ENCODE data around the gene PARN.
"Not testable (repeated sequence)": the region's sequence is repeated elsewhere in the genome, so short reads cannot be mapped to it uniquely, and the experiment has no call there.

Gene PARN

DNA sequence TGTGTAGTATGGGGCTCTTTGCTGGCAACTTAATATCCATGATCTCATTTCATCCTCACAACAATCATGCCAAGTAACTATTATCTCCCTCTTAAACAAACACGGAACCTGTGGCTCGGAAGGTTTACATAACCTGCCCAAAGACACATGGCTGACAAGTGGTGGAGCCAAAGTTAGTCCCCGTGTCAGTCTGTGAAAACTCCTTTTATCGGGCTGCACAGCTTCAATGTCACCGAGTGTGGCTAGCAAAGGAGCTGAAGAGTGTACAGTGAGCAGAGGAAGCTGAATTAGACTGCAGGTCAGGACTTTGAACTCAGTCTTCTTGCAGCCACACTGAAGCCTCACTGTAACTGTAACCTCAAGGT lies 80.3 kb downstream of the PARN start:
- no peaks in the 10 kb centered on the region for H3K27me3 ChIP-seq (replicated peaks; ENCODE audit: insufficient read depth, low read length)
- H3K27ac ChIP-seq (ENCODE audit: low read length), result no peak overlapping the region
- no peak overlapping the region for H3K9ac ChIP-seq (ENCODE audit: low read length)
- H3K4me1 ChIP-seq (ENCODE audit: low read length), result no peaks in the 10 kb centered on the region
- H3K4me3 ChIP-seq (ENCODE audit: low read length), result no peak overlapping the region
- TF ChIP-seq EZH2 (optimal IDR thresholded peaks at IDR 0.05; ENCODE audit: low read depth, low read length) (no peak), EZH2phosphoT487 (IDR thresholded peaks at IDR 0.05; ENCODE audit: low read length) (no peak)
- TF ChIP-seq, protein P1, sequence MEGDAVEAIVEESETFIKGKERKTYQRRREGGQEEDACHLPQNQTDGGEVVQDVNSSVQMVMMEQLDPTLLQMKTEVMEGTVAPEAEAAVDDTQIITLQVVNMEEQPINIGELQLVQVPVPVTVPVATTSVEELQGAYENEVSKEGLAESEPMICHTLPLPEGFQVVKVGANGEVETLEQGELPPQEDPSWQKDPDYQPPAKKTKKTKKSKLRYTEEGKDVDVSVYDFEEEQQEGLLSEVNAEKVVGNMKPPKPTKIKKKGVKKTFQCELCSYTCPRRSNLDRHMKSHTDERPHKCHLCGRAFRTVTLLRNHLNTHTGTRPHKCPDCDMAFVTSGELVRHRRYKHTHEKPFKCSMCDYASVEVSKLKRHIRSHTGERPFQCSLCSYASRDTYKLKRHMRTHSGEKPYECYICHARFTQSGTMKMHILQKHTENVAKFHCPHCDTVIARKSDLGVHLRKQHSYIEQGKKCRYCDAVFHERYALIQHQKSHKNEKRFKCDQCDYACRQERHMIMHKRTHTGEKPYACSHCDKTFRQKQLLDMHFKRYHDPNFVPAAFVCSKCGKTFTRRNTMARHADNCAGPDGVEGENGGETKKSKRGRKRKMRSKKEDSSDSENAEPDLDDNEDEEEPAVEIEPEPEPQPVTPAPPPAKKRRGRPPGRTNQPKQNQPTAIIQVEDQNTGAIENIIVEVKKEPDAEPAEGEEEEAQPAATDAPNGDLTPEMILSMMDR (IDR thresholded peaks at IDR 0.05; ENCODE audit: low read length), result no peak
- H4K20me1 ChIP-seq (ENCODE audit: insufficient read depth, low read length), result no peaks in the 10 kb centered on the region
- no peaks in the 10 kb centered on the region for H3K79me2 ChIP-seq (ENCODE audit: low read length)
- no peaks in the 10 kb centered on the region for H3F3A ChIP-seq (ENCODE audit: insufficient read depth, low read length)
- no peak overlapping the region for H2AFZ ChIP-seq (ENCODE audit: low read length)
- DNase-seq, result no peak
- no peak overlapping the region for H3K4me2 ChIP-seq (ENCODE audit: low read depth, low read length)
- H3K9me3 ChIP-seq (replicated peaks; ENCODE audit: insufficient read depth, low read length), result no peaks in the 10 kb centered on the region
- H3K36me3 ChIP-seq (replicated peaks; ENCODE audit: insufficient read depth, low read length), result peaks cover under 1% of the 10 kb centered on the region; the same call in 1 of the 2 replicates
- no peaks in the 10 kb centered on the region for H3K9me2 ChIP-seq (replicated peaks; ENCODE audit: insufficient read depth, low read length)

- Histone ChIP-seq H3K9me3 (replicated peaks; ENCODE audit: insufficient read depth, low read length) (no peaks in the 10 kb centered on the region), H3F3A (ENCODE audit: insufficient read depth, low read length) (no peaks in the 10 kb centered on the region), H3K4me3 (ENCODE audit: low read length) (no peak overlapping the region), H3K9ac (ENCODE audit: low read length) (no peak overlapping the region), H3K36me3 (replicated peaks; ENCODE audit: insufficient read depth, low read length) (no peaks in the 10 kb centered on the region; the same call in 1 of the 2 replicates), H3K4me2 (ENCODE audit: low read depth, low read length) (no peak overlapping the region), H2AFZ (ENCODE audit: low read length) (no peak overlapping the region), H3K27ac (ENCODE audit: low read length) (no peak overlapping the region), H4K20me1 (ENCODE audit: insufficient read depth, low read length) (no peaks in the 10 kb centered on the region), H3K27me3 (replicated peaks; ENCODE audit: insufficient read depth, low read length) (no peaks in the 10 kb centered on the region), H3K79me2 (ENCODE audit: low read length) (no peaks in the 10 kb centered on the region), H3K4me1 (ENCODE audit: low read length) (no peaks in the 10 kb centered on the region), H3K9me2 (replicated peaks; ENCODE audit: insufficient read depth, low read length) (no peaks in the 10 kb centered on the region)
- TF ChIP-seq, protein P1 (IDR thresholded peaks at IDR 0.05; ENCODE audit: low read length), result no peak
- no peak for TF ChIP-seq EZH2phosphoT487 (IDR thresholded peaks at IDR 0.05; ENCODE audit: low read length)
- TF ChIP-seq EZH2 (optimal IDR thresholded peaks at IDR 0.05; ENCODE audit: low read depth, low read length), result no peak
- DNase-seq, result no peak
These were observed 80.9 kb downstream of the PARN start for GRCh38 chr16:14548933-14549788.

GRCh38 chr16:14545346-14545884 lies 84.6 kb downstream of the PARN start:
- DNase-seq, result no peak
- Histone ChIP-seq H3F3A (ENCODE audit: insufficient read depth, low read length) (no peaks in the 10 kb centered on the region), H3K27me3 (replicated peaks; ENCODE audit: insufficient read depth, low read length) (no peaks in the 10 kb centered on the region), H3K9me3 (replicated peaks; ENCODE audit: insufficient read depth, low read length) (no peaks in the 10 kb centered on the region), H3K36me3 (replicated peaks; ENCODE audit: insufficient read depth, low read length) (no peaks in the 10 kb centered on the region; the same call in 1 of the 2 replicates), H3K4me3 (ENCODE audit: low read length) (no peak overlapping the region), H4K20me1 (ENCODE audit: insufficient read depth, low read length) (no peaks in the 10 kb centered on the region), H3K9ac (ENCODE audit: low read length) (no peak overlapping the region), H2AFZ (ENCODE audit: low read length) (no peak overlapping the region), H3K9me2 (replicated peaks; ENCODE audit: insufficient read depth, low read length) (no peaks in the 10 kb centered on the region), H3K79me2 (ENCODE audit: low read length) (no peaks in the 10 kb centered on the region), H3K27ac (ENCODE audit: low read length) (no peak overlapping the region), H3K4me2 (ENCODE audit: low read depth, low read length) (no peak overlapping the region), H3K4me1 (ENCODE audit: low read length) (no peaks in the 10 kb centered on the region)
- TF ChIP-seq EZH2 (optimal IDR thresholded peaks at IDR 0.05; ENCODE audit: low read depth, low read length), result no peak
- TF ChIP-seq, protein P1 (IDR thresholded peaks at IDR 0.05; ENCODE audit: low read length), result no peak
- no peak for TF ChIP-seq EZH2phosphoT487 (IDR thresholded peaks at IDR 0.05; ENCODE audit: low read length)

DNA sequence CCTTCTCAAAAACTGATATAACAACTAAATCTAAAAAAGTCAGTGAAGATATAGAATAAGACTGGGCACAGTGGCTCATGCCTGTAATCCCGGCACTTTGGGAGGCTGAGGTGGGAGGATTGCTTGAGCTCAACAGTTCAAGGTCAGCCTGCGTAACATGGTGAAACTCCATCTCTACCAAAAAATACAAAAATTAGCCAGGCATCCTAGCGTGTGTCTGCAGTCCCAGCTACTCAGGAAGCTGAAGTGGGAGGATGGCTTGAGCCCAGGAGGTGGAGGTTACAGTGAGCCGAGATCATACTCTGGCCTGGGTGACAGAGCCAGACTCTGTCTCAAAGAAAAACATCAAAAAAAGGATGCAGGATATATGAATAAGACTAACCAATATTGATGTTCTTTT lies 85.2 kb downstream of the PARN start:
- not testable (repeated sequence) for H3F3A ChIP-seq (ENCODE audit: insufficient read depth, low read length); H3K79me2 ChIP-seq (ENCODE audit: low read length); H3K4me3 ChIP-seq (ENCODE audit: low read length); H4K20me1 ChIP-seq (ENCODE audit: insufficient read depth, low read length); H3K4me2 ChIP-seq (ENCODE audit: low read depth, low read length); H3K9me3 ChIP-seq (replicated peaks; ENCODE audit: insufficient read depth, low read length); H3K27ac ChIP-seq (ENCODE audit: low read length); H3K4me1 ChIP-seq (ENCODE audit: low read length); H3K36me3 ChIP-seq (replicated peaks; ENCODE audit: insufficient read depth, low read length); DNase-seq; H3K9me2 ChIP-seq (replicated peaks; ENCODE audit: insufficient read depth, low read length); H3K27me3 ChIP-seq (replicated peaks; ENCODE audit: insufficient read depth, low read length); H2AFZ ChIP-seq (ENCODE audit: low read length); H3K9ac ChIP-seq (ENCODE audit: low read length)

All from MM.1S (cell line).